GM18861 (cell line): ENCODE measurements around the gene PPFIBP2.

Experiments used
- ATAC-seq: cut with Tn5 transposase; IDR thresholded peaks from one replicate; pipeline ENCODE4 v1.9.1; 2021; ENCODE audit not compliant: unreplicated experiment

PPFIBP2 gene

DNA sequence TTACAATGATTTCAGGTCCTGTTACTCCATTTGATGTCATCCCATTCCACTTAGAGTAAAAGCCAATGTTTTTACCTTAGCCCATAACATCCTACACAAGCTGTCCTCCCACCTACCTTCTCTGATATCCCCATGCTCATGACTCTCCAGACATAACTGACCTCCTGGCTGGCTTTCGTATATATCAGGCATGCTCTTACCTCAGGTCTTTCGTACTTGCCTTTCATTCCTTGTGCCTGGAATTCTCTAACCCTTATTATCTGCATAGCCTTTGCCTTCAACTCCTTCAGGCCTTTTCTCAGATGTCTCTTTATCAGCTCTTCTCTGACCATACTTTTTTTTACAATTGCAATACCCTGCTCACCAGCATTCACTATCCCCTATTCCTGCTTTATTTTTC, 169.8 kb downstream of the PPFIBP2 start:
- ATAC-seq, result no peak

DNA sequence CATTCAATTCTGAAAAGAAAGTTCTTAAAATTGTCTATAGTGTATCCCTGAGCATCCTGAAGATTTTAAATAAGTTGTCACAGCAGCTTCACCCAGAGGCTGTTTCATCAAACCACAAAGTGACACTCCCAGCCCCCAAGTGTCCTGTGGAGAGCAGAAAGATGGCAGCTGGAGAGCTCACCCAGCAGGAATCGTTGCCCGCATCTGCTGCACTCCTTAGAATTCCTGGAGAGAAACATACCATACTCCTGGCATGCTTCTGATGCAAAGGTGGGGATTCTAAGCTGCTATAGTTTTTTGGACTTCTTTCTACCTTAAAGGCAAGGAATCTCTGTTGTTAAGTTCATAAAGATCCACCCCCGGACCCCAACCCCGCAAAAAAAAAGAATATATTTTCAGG, 173.0 kb downstream of the PPFIBP2 start:
- no peak for ATAC-seq

DNA sequence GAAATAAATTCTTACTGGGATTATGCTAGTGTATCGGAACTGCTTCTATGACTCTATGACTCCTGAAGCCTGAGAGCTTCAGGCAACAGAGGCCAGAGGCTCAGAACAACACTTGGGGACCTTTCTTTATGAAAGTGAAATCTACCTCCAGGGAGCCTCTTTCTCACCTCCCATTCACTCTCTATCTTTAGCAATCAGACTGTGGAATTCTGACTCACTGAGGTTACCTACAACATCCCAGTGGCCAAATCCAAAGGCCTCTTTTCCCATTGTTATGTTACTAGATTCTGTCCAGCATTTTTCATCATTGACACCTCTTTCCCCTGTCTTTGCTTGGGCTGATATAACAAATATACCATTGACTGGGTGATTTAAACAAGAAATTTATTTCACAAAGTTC, 173.6 kb downstream of the PPFIBP2 start:
- ATAC-seq, result no peak

DNA sequence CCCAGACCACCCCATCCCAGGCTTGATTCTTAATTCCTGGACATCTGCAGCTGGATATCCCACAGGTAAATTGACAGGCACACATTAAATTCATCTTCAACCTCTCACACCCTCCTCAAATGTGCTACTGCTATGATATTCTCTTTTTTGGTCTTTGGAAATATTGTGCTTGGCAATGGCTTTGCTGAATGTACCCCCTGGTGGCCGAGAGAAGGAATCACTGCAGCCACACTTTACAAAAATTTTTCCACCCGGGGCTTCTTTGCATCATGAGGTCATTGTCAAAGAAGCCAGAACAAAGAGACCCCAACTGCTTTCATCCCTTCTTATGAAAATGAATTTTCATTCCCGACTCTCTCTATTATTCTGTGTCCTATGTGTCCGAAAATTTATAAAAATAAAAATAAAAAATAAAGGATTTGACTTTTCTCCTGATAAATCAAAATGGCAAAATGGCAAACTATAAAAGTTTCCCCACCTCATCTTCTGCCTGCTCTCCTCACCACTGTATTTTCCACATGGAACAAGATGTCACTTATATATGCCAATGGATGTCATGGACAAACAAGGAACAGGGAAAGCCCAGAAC, 174.5 kb downstream of the PPFIBP2 start:
- ATAC-seq, result peak; percentile 66

DNA sequence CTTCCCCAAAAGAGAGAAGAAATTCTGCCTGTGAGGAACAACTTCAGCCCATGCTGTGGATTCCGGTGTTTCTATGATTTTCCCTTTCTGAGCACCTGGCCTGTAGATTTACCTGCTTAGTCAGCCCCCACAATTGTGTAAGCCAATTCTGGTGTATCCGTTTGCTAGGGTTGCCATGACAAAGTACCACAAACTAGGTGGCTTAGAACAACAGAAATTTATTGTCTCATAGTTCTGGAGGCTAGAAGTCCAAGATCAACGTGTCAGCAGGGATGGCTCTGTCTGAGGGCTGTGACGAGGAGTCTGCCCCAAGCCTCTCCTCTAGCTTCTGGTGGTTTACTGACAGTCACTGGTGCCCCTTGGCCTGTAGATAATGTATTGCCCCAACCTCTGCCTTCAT, 175.4 kb downstream of the PPFIBP2 start:
- no peak for ATAC-seq

DNA sequence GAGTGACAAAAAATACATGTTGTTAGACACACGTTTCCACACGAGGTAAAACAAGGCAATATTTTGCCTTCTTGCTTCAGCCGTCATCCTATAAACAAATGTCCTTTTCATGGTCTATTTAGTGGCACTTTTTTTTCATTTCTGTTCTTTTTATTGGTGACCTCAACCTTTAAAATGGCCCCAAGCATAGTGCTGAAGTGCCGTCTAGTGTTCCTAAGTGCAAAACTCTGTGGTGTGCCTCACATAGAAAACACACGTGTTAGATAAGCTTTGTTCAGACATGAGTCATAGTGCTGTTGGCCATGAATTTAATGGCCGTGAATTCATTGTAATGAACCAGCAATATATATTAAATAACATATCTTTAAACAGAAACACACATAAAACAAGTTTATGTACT, 176.8 kb downstream of the PPFIBP2 start:
- ATAC-seq, result no peak

DNA sequence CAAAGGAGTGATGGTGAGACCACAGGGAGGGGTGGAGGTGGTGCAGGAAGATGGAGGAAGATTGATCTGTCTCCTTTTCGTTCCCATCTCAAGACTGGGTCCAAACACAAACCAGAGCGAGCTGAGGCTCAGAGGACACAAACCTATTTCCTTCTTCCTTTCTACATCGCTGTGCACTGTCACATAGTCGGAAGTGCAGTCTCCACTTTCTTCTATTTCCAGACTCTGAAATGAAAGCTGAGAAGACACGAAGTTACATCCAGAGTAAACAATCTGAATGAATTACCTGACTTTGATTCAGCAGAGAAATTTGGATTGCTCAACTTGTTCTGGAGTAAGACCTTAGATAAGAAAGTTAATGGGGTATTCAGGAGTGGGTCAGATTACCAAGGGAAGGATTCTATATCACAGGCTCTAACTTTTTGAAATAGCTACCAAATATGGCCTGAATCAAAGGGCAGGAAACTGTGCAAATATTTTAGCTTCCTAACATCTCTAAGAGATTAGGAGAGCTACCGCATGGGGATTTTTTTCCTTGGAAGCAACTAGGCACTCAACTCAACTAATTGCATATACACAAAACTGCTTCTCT, 178.1 kb downstream of the PPFIBP2 start:
- no peak for ATAC-seq

DNA sequence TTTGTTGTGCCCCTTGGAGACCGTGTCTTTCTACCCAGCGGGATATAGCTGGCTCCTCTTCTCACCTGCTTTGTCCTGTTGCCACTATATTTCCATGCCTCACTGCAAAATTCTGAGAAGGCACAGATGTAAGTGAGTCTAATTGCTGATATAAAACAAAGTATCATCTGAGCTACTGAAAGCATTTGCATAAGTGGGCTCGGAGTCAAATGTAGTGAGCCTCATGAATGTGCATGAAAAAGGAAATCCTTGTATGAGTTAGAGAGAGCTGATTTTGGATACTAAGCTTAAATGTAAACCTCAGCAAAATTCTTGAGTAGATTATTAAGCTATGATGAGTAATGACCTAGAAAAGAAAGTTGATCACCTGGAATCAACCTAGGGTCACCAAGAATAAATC, 178.6 kb downstream of the PPFIBP2 start:
- no peak for ATAC-seq

DNA sequence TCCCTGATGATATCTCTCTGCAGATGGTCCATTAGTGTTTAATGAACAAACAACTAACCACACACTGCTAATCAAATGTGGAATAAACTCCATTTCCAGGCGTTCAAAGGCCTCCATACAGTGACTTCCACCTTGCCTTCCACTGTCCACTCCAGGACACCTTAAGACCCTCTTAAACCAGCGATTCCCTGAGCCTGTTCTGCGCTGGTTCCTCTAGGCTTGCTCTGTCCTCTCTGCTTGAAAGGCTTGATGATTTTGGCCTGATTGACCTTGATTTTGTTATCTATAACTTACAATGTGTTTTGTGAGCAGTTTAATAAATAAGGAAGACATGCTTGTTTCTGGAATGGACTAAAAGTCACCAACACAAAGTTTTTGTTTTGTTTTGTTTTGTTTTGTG, 180.4 kb downstream of the PPFIBP2 start:
- ATAC-seq, result no peak

DNA sequence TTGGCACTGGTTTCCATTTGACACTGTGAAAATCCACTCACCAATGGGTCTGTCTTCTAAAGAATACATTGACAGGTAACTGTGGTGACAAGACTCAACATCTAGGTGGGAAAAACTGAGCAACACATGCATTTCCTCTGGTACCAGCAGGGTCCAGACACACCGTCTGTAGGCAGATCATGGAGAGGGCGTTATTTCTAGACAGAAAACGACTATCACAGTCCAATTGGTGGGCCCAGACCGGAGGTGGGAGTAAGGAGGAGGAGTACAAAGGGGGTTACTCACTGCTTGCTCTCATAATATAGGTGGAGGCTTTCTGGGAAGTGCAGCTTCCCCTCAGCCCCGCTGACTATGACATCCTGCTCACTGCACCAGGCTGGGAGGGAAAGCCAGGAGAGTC, 182.6 kb downstream of the PPFIBP2 start:
- ATAC-seq, result no peak
